ENCODE data around the gene MRPL48. TPM values are rescaled to one million over a fixed set of nuclear protein-coding genes. Genes with fewer than 3 reads are reported as not detected.

Gene MRPL48
- total RNA-seq, 1 donor from 2014 or later, result 35.9 TPM

DNA sequence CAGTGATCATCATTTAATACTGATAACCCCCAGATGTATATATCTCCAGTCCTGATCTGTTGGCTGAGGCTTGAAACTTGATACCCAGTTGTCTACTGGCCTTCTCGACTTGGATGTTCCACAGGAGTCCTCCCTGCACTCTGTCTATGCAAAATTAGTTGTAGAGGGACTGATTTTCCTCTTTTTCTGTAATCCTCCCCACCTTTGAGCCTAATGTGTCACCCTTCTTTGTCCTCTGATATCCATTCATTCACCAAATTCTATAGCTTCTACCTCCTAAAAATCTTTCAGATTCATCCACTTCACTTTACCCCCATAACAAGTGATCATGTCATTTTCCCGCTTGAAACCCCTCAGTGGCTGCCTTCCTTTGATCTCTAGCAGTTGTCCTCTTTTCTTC lies 72.5 kb downstream of the MRPL48 start:
- Mint-ChIP-seq H3K4me1 (ENCODE audit: unreplicated experiment) (peaks cover 3% of the 10 kb centered on the region), H3K27me3 (no peaks in the 10 kb centered on the region), H3K36me3 (peaks cover 29% of the 10 kb centered on the region), H3K4me3 (no peak overlapping the region), H3K27ac (no peak overlapping the region), H3K9me3 (no peaks in the 10 kb centered on the region)
- DNase-seq (ENCODE audit: extremely low spot score, unreplicated experiment), result no peak
- TF ChIP-seq, protein P1, sequence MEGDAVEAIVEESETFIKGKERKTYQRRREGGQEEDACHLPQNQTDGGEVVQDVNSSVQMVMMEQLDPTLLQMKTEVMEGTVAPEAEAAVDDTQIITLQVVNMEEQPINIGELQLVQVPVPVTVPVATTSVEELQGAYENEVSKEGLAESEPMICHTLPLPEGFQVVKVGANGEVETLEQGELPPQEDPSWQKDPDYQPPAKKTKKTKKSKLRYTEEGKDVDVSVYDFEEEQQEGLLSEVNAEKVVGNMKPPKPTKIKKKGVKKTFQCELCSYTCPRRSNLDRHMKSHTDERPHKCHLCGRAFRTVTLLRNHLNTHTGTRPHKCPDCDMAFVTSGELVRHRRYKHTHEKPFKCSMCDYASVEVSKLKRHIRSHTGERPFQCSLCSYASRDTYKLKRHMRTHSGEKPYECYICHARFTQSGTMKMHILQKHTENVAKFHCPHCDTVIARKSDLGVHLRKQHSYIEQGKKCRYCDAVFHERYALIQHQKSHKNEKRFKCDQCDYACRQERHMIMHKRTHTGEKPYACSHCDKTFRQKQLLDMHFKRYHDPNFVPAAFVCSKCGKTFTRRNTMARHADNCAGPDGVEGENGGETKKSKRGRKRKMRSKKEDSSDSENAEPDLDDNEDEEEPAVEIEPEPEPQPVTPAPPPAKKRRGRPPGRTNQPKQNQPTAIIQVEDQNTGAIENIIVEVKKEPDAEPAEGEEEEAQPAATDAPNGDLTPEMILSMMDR (conservative IDR thresholded peaks at IDR 0.05), result no peak

- DNase-seq (ENCODE audit: extremely low spot score, unreplicated experiment), result no peak
- Mint-ChIP-seq H3K4me1 (ENCODE audit: unreplicated experiment) (no peaks in the 10 kb centered on the region), H3K36me3 (peaks cover 31% of the 10 kb centered on the region), H3K27me3 (no peaks in the 10 kb centered on the region), H3K4me3 (no peak overlapping the region), H3K9me3 (no peaks in the 10 kb centered on the region), H3K27ac (no peak overlapping the region)
- TF ChIP-seq, protein P1 (conservative IDR thresholded peaks at IDR 0.05), result no peak
These were observed 75.3 kb downstream of the MRPL48 start for GRCh38 chr11:73862986-73863385.

DNA sequence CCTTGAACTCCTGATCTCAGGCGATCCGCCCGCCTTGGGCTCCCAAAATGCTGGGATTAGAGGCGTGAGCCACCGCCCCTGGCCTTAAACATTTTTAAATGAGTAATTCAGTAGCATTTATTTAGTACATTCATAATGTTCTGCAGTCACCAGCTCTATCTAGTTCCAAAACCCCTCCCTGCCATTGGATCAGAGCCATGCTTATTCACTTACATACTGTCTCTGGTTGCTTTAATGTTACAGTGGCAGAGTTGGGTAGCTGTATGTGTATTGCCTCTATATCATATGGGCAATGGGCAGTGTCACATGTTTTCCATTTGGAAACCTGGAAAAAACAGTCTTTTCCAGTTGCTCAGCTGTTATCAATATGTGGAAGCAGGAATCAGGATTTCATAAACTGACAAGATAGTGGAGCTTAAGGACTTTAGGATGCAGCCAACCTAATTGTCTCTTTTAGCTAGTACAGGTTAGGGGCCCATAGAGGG lies 78.5 kb downstream of the MRPL48 start:
- H3K4me3 Mint-ChIP-seq, result no peak overlapping the region
- no peaks in the 10 kb centered on the region for H3K9me3 Mint-ChIP-seq
- H3K36me3 Mint-ChIP-seq, result peaks cover 23% of the 10 kb centered on the region
- H3K27ac Mint-ChIP-seq, result no peak overlapping the region
- TF ChIP-seq, protein P1 (conservative IDR thresholded peaks at IDR 0.05), result no peak
- DNase-seq (ENCODE audit: extremely low spot score, unreplicated experiment), result no peak
- no peaks in the 10 kb centered on the region for H3K27me3 Mint-ChIP-seq
- peaks cover 4% of the 10 kb centered on the region for H3K4me1 Mint-ChIP-seq (ENCODE audit: unreplicated experiment)

GRCh38 chr11:73866586-73866996 lies 78.9 kb downstream of the MRPL48 start:
- Mint-ChIP-seq H3K27me3 (no peaks in the 10 kb centered on the region), H3K9me3 (no peaks in the 10 kb centered on the region), H3K4me1 (ENCODE audit: unreplicated experiment) (peaks cover 4% of the 10 kb centered on the region), H3K4me3 (no peak overlapping the region), H3K27ac (no peak overlapping the region), H3K36me3 (peaks cover 21% of the 10 kb centered on the region)
- TF ChIP-seq, protein P1 (conservative IDR thresholded peaks at IDR 0.05), result no peak
- DNase-seq (ENCODE audit: extremely low spot score, unreplicated experiment), result no peak

- DNase-seq (ENCODE audit: extremely low spot score, unreplicated experiment), result no peak
- peak overlapping the region; percentile 40 for H3K27ac Mint-ChIP-seq
- peaks cover 4% of the 10 kb centered on the region for H3K4me1 Mint-ChIP-seq (ENCODE audit: unreplicated experiment)
- H3K9me3 Mint-ChIP-seq, result no peaks in the 10 kb centered on the region
- H3K36me3 Mint-ChIP-seq, result peaks cover 14% of the 10 kb centered on the region
- H3K4me3 Mint-ChIP-seq, result no peak overlapping the region
- no peaks in the 10 kb centered on the region for H3K27me3 Mint-ChIP-seq
- TF ChIP-seq, protein P1 (conservative IDR thresholded peaks at IDR 0.05), result no peak
These were observed 81.8 kb downstream of the MRPL48 start for GRCh38 chr11:73869332-73869949.

Measured in type B pancreatic cell (in vitro differentiated cells).